DMS153 treated with DMSO at 0.1 percent for 48 hours (cell line): ENCODE data around the gene COG3.

Experiments used
- DNase-seq: peaks from one replicate; lab custom pipeline; 2025; ENCODE audit not compliant: unreplicated experiment; lab: John Stamatoyannopoulos, UW

COG3 gene

GRCh38 chr13:45541806-45542205 lies 77.1 kb downstream of the COG3 start:
- no peak for DNase-seq

DNA sequence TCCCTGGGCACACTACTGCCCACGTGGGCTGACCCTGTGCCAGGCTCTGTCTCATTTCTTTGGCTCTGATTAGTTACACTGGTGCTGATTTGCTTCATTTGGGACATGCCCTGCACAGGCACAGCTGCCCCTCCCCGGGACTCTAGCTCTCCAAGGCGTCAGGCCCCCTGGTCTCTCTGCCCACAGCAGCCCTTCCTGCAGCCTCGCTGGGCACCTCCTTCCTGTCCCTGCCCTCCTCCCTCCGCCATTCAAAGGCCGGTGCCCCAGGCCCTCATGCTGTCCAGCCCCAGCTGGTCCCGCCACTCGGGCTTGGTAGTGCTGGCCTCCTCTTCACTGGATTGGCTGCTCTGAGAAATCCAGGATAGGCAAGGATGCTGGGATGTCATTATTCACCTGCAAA lies 77.7 kb downstream of the COG3 start:
- no peak for DNase-seq

GRCh38 chr13:45542878-45543277 lies 78.1 kb downstream of the COG3 start:
- DNase-seq: no peak

DNA sequence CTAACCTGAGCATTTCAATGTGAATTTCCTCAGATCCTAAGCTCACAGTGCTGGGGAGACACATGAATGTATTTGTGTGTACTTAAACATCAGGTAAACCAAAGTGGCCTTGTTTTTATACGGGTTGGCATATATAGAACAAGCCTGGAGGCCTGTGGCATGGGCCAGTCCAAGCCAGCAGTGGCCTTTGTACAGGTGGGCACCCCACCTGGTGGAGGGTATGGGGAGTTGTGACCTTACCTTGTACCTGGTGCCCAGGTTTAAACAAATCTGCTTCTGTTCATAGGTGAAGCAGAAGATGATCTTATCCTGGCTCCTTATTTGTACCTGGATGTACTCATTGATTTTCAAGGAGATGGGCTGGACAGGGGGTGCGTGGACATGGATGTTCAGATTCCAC lies 79.8 kb downstream of the COG3 start:
- no peak for DNase-seq

GRCh38 chr13:45545686-45546409 lies 81.1 kb downstream of the COG3 start:
- DNase-seq: no peak

- DNase-seq: no peak
Observed at GRCh38 chr13:45546410-45546765, 81.6 kb downstream of the COG3 start.

- DNase-seq: no peak
Observed at GRCh38 chr13:45548281-45548680, 83.5 kb downstream of the COG3 start.

- DNase-seq: no peak
Observed at GRCh38 chr13:45554604-45555109, 89.9 kb downstream of the COG3 start.

DNA sequence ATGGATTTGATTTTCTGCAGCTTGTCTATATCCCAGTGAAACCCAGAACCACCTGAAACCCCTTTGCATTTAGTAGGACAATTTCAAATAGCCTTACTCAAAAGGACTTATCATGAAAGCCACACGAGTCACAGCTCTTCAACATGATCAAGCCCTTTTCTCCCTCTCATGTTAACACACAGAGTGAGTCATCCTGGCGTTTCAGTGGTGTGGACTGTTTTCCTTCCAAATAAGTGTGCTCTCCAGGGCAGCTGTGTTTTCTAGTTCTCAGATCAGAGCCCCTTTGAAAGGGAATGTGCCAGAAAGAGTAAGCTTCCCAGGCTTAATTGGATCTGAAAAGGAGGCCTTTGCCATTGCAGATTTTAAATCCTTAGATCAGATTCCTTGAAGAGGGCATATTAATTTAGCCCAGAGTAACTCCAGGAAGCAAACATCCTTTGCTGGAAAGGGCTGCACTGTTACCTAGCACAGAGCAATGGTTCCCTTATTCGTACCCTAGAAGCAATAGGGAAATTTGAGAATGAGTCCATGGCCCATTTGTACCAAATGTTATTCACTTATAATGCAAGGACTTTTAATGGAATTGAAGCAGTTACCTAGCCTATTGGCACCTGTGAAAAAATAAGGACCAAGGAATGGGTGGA lies 99.5 kb downstream of the COG3 start:
- DNase-seq: peak; percentile 19

GRCh38 chr13:45565331-45565730 lies 100.6 kb downstream of the COG3 start:
- no peak for DNase-seq

GRCh38 chr13:45575146-45575829 lies 110.5 kb downstream of the COG3 start:
- no peak for DNase-seq

DNA sequence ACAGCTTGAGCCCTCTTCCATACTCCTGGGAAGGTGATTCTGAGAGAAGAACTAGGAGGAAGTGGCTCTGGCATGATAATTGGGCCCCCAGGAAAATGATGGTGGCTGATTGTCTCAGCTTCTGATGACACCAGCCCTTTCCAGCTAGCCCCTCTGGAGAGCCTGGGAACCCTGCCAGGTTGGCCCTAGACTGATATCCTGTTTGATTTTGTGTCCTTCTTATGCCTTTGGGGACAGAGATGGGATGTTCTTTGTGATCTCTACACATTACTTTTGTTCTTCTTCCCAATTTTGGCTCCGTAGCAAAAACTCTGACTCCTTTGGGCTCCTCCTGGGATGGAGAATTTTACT lies 111.1 kb downstream of the COG3 start:
- no peak for DNase-seq

DNA sequence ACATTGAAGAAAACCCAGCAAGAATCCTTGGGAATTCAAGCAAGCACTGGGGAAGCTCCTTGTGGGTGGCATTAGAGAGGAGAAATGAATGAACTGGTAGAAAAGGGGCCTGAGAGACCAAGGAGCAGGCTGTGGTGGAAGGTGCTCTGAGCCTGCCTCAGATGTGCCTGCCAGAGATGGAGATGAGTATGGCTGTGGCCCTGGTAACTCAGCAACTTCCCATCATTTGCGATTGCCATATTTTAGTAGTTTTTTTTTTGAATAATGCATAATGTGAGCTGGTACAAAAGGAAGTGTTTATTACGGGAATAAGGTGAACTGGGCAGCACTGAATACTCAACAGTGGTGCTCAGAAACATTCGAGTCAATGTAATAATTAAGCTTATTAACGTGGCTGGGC lies 111.7 kb downstream of the COG3 start:
- no peak for DNase-seq

- no peak for DNase-seq
Observed at GRCh38 chr13:45582408-45583076, 117.8 kb downstream of the COG3 start.

GRCh38 chr13:45584816-45585215 lies 120.1 kb downstream of the COG3 start:
- DNase-seq: peak; percentile 0
